ENCODE measurements around the gene FUNDC1.
A peak's percentile ranks its signal among the peaks of the same experiment; 100 is the strongest.

FUNDC1 gene

GRCh38 chrX:44542567-44543325 lies at the start of gene FUNDC1:
Gene FUNDC1, minus strand, starts transcription at chrX:44542859. Its CDS starts 27 bp downstream, at chrX:44542832.
- peak; percentile 87 for DNase-seq (ENCODE audit: low spot score)
- peak; percentile 13 for TF ChIP-seq CTCF (IDR thresholded peaks at IDR 0.05; ENCODE audit: borderline replicate concordance, control extremely low read depth, extremely low read depth, insufficient read depth, missing control alignments)
- in situ Hi-C loops (cut with MboI; ENCODE audit: low sequenced_read_pairs, unreplicated experiment), result no loop called here

- TF ChIP-seq CTCF (IDR thresholded peaks at IDR 0.05; ENCODE audit: borderline replicate concordance, control extremely low read depth, extremely low read depth, insufficient read depth, missing control alignments), result no peak
- DNase-seq (ENCODE audit: low spot score), result no peak
- in situ Hi-C loops (cut with MboI; ENCODE audit: low sequenced_read_pairs, unreplicated experiment), result no loop called here
Measured at GRCh38 chrX:44585866-44586265, 43.2 kb upstream of the FUNDC1 start.

GRCh38 chrX:44580466-44580865 lies 37.8 kb upstream of the FUNDC1 start:
- in situ Hi-C loops (cut with MboI; ENCODE audit: low sequenced_read_pairs, unreplicated experiment), result no loop called here
- no peak for DNase-seq (ENCODE audit: low spot score)
- TF ChIP-seq CTCF (IDR thresholded peaks at IDR 0.05; ENCODE audit: borderline replicate concordance, control extremely low read depth, extremely low read depth, insufficient read depth, missing control alignments), result no peak

- in situ Hi-C loops (cut with MboI; ENCODE audit: low sequenced_read_pairs, unreplicated experiment), result no loop called here
- no peak for TF ChIP-seq CTCF (IDR thresholded peaks at IDR 0.05; ENCODE audit: borderline replicate concordance, control extremely low read depth, extremely low read depth, insufficient read depth, missing control alignments)
- DNase-seq (ENCODE audit: low spot score), result no peak
Measured at GRCh38 chrX:44572340-44572938, 29.8 kb upstream of the FUNDC1 start.

GRCh38 chrX:44570522-44570921 lies 27.9 kb upstream of the FUNDC1 start:
- DNase-seq (ENCODE audit: low spot score), result no peak
- TF ChIP-seq CTCF (IDR thresholded peaks at IDR 0.05; ENCODE audit: borderline replicate concordance, control extremely low read depth, extremely low read depth, insufficient read depth, missing control alignments), result no peak
- in situ Hi-C loops (cut with MboI; ENCODE audit: low sequenced_read_pairs, unreplicated experiment), result no loop called here

GRCh38 chrX:44569122-44569521 lies 26.5 kb upstream of the FUNDC1 start:
- no peak for DNase-seq (ENCODE audit: low spot score)
- in situ Hi-C loops (cut with MboI; ENCODE audit: low sequenced_read_pairs, unreplicated experiment), result no loop called here
- TF ChIP-seq CTCF (IDR thresholded peaks at IDR 0.05; ENCODE audit: borderline replicate concordance, control extremely low read depth, extremely low read depth, insufficient read depth, missing control alignments), result no peak
